ENCODE data around the gene KLF9.

DNA sequence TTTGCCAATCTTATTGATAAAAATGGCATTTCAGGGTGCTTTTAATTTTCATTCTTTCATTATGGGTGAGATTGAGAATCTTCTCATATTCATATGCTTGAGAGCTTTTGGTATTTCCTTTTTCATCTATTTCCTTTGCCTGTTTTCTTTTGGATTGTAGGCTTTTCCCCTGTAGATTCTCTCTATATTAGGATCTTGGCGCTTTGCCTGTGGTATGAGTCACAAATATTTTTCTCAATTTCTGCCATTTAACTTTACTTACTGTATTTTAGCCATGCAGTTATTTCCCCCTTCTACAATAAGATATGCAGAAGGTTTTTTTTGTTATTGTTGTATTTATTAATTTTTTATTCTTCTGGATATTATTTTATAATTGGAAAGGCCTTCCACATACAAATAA, 21.5 kb upstream of the KLF9 start:
- TF ChIP-seq EZH2 (IDR thresholded peaks at IDR 0.05; ENCODE audit: borderline replicate concordance, insufficient read depth, low read depth, low read length, poor library complexity, severe bottlenecking): no peak
- TF ChIP-seq, protein P1, sequence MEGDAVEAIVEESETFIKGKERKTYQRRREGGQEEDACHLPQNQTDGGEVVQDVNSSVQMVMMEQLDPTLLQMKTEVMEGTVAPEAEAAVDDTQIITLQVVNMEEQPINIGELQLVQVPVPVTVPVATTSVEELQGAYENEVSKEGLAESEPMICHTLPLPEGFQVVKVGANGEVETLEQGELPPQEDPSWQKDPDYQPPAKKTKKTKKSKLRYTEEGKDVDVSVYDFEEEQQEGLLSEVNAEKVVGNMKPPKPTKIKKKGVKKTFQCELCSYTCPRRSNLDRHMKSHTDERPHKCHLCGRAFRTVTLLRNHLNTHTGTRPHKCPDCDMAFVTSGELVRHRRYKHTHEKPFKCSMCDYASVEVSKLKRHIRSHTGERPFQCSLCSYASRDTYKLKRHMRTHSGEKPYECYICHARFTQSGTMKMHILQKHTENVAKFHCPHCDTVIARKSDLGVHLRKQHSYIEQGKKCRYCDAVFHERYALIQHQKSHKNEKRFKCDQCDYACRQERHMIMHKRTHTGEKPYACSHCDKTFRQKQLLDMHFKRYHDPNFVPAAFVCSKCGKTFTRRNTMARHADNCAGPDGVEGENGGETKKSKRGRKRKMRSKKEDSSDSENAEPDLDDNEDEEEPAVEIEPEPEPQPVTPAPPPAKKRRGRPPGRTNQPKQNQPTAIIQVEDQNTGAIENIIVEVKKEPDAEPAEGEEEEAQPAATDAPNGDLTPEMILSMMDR (IDR thresholded peaks at IDR 0.05): no peak

Measured in B cell (primary cell).